SK-N-MC (cell line): Measurements from ENCODE around the gene HSP90AA1.
A peak's percentile ranks its signal among the peaks of the same experiment; 100 is the strongest.
"Not testable (repeated sequence)": the region's sequence is repeated elsewhere in the genome, so short reads cannot be mapped to it uniquely, and the experiment has no call there.

Experiments
- DNase-seq: peaks from one replicate; pipeline ENCODE4 v3.0.0-alpha.2; 2011; ENCODE audit warnings: low read depth, low spot score
- H3K27ac ChIP-seq: fragments of 200-600 bp; sonication (generic); 2 replicates; pipeline ENCODE4 v1.5.1; 2016; ENCODE audit warnings: mixed run types
- H3K36me3 ChIP-seq: fragments of 200-600 bp; sonication (generic); 2 replicates; pipeline ENCODE4 v1.6.1; 2017; ENCODE audit warnings: antibody characterized with exemption, low read length, mixed read lengths; ENCODE audit not compliant: insufficient read depth
- H3K4me3 ChIP-seq: fragments of 200-600 bp; sonication (generic); 2 replicates; pipeline ENCODE4 v1.5.1; 2016
- H3K9ac ChIP-seq: fragments of 200-600 bp; sonication (generic); 2 replicates; pipeline ENCODE4 v1.8.0; 2017; ENCODE audit warnings: mixed run types, mixed read lengths; ENCODE audit not compliant: insufficient read length
- H3K9me3 ChIP-seq: fragments of 200-600 bp; sonication (generic); 2 replicates; pipeline ENCODE4 v1.6.1; 2017; ENCODE audit warnings: low read depth, mild to moderate bottlenecking, antibody characterized with exemption, low read length, moderate library complexity, mixed read lengths
- EZH2 ChIP-seq: fragments of 200-600 bp; sonication (generic); IDR thresholded peaks from one replicate; pipeline ENCODE4 v1.6.1; 2017; ENCODE audit warnings: antibody characterized with exemption
- FOXP2 ChIP-seq: optimal IDR thresholded peaks from 2 replicates; pipeline ENCODE3; 2011; ENCODE audit warnings: mild to moderate bottlenecking, moderate library complexity; ENCODE audit not compliant: insufficient read depth; ENCODE audit errors: extremely low read length, control extremely low read depth
- POLR2AphosphoS5 ChIP-seq: IDR thresholded peaks from 2 replicates; pipeline ENCODE4 v1.6.1; 2012; ENCODE audit warnings: mild to moderate bottlenecking, low read depth, low read length, borderline replicate concordance

The HSP90AA1 gene

DNA sequence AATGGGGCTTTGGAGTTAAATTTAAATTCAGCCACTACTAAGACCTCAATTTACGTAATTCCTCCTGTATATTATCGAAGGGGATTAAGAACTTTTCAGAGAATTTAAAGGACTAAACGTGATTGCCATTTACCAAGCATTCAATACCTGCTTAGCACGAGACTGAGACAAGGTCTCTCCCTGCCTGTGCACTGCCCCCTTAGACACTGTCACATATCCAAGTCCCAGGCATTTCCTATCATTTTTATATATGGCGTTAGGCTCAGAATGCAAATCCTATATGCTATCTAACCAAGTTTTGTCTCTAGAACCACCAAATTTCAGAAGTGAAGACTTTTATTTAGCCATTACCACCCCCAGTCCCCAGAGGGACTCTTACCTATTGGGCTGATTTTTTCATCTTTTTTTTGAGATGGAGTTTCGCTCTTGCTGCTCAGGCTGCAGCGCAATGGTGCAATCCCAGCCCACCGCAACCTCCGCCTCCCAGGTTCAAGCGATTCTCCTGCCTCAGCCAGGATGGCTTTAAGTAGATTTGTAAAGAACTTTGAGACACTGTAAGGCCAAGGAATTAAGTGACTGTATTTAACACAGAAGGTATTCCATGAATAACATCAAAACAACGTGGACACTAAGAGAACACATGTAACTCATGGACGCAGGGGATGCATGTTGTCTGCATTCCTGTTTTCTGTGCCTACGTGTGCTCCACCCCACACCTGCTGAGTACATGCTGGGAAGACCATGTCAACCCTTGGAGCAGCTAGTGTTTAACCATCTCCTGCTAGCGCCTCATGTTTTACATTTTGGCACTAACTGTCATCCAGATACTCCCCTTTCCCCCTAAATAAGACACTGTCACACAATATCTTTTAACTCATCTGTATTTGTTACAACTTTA is 6.4 kb downstream of the HSP90AA1 start:
- no peak for DNase-seq
- H3K9ac ChIP-seq = no peak overlapping the region
- H3K4me3 ChIP-seq = no peak overlapping the region
- TF ChIP-seq POLR2AphosphoS5 = 0 out of 2 replicates have a peak, but pooled peaks have one; percentile 17
- TF ChIP-seq FOXP2 = no peak
- H3K27ac ChIP-seq = peak overlapping the region; percentile 74
- H3K9me3 ChIP-seq = no peaks in the 10 kb centered on the region
- peaks cover 71% of the 10 kb centered on the region for H3K36me3 ChIP-seq

- TF ChIP-seq POLR2AphosphoS5 (no peak), EZH2 (no peak), FOXP2 (no peak)
- no peak overlapping the region for H3K4me3 ChIP-seq
- peaks cover 63% of the 10 kb centered on the region for H3K36me3 ChIP-seq
Observed at GRCh38 chr14:102079700-102079979, 7.2 kb downstream of the HSP90AA1 start.

GRCh38 chr14:102078831-102079699 is 7.8 kb downstream of the HSP90AA1 start:
- H3K9ac ChIP-seq = no peak overlapping the region
- peaks cover 58% of the 10 kb centered on the region for H3K36me3 ChIP-seq
- no peak overlapping the region for H3K4me3 ChIP-seq
- H3K27ac ChIP-seq = peak overlapping the region; percentile 74
- H3K9me3 ChIP-seq = no peaks in the 10 kb centered on the region
- no peak for DNase-seq
- TF ChIP-seq POLR2AphosphoS5 = peak; percentile 25; the same call in 1 of the 2 replicates
- TF ChIP-seq FOXP2 = no peak

More at GRCh38 chr14:102079700-102079979, 7.2 kb downstream of the HSP90AA1 start:
- Histone ChIP-seq H3K9me3 (no peaks in the 10 kb centered on the region), H3K27ac (peak overlapping the region; percentile 74), H3K9ac (no peak overlapping the region)
- DNase-seq = no peak

DNA sequence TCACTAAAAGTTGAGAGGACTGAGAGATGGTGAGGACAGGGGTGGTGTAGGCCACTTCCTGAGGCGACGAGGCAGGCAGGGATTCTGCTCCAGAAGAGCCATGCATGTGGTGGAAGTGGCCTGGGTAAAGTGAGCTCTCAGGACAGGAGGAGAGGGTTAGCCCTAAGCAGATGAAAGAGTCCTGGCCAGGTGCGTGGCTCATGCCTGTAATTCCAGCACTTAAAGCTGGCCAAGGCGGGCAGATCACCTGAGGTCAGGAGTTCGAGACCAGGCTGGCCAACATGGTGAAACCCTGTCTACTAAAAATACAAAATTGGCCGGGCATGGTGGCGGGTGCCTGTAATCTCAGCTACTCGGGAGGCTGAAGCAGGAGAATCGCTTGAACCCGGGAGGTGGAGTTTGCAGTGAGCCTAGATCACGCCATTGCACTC is 8.5 kb downstream of the HSP90AA1 start:
- not testable (repeated sequence) for H3K9me3 ChIP-seq, H3K9ac ChIP-seq, DNase-seq, H3K4me3 ChIP-seq
- Histone ChIP-seq H3K36me3 (peaks cover 51% of the 10 kb centered on the region), H3K27ac (peak overlapping the region; percentile 42; the same call in 1 of the 2 replicates)

DNA sequence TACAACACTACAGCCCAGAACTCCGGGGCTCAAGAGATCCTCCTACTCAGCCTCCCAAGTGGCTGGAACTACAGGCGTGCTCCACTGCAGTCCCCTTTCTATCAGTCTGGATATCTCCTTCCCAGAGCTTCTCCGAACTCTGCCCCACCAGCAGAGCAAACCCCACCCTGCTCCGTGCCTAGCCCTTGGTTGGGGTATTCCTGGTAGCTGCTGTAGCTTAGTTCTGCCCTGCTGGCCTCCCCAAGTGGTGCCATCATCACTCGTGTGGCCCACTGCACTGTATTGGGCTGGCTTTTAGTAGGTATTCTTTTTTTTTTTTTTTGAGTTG is 9.5 kb downstream of the HSP90AA1 start:
- Histone ChIP-seq H3K4me3 (no peak overlapping the region), H3K27ac (peak overlapping the region; percentile 31; the same call in 1 of the 2 replicates), H3K9me3 (no peaks in the 10 kb centered on the region), H3K36me3 (peaks cover 40% of the 10 kb centered on the region), H3K9ac (no peak overlapping the region)
- DNase-seq = no peak
- TF ChIP-seq FOXP2 (no peak), POLR2AphosphoS5 (peak; percentile 30; the same call in 1 of the 2 replicates)

DNA sequence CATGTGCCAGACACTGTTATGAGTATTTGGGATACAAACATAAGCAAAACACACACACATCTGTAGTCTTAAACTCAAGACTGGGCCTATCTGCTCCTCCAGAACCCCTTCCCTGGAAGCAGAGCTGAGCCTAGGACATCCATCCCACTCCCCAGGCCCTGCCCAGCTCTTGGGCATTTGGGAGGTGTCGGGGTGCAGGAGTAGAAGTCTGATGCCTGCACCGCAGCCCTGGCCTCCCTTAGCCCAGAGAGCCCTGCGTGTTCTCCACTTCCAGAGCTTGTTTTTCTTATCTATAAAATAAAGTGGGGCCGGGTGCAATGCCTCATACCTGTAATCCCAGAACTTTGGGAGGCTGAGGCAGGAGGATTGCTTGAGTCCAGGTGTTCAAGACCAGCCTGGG is 11.7 kb downstream of the HSP90AA1 start:
- H3K9ac ChIP-seq = no peak overlapping the region
- no peak overlapping the region; the same call in 1 of the 2 replicates for H3K27ac ChIP-seq
- peaks cover 19% of the 10 kb centered on the region for H3K36me3 ChIP-seq
- H3K9me3 ChIP-seq = no peaks in the 10 kb centered on the region
- DNase-seq = no peak
- TF ChIP-seq FOXP2 (no peak), POLR2AphosphoS5 (no peak), EZH2 (no peak)
- no peak overlapping the region for H3K4me3 ChIP-seq

- H3K9me3 ChIP-seq = no peaks in the 10 kb centered on the region
- DNase-seq = no peak
- no peak for TF ChIP-seq POLR2AphosphoS5
- TF ChIP-seq FOXP2 = no peak
- TF ChIP-seq EZH2 = no peak
- H3K36me3 ChIP-seq = peaks cover 12% of the 10 kb centered on the region
- no peak overlapping the region for H3K9ac ChIP-seq
- H3K27ac ChIP-seq = no peak overlapping the region
- no peak overlapping the region for H3K4me3 ChIP-seq
Observed at GRCh38 chr14:102074415-102074964, 12.4 kb downstream of the HSP90AA1 start.

DNA sequence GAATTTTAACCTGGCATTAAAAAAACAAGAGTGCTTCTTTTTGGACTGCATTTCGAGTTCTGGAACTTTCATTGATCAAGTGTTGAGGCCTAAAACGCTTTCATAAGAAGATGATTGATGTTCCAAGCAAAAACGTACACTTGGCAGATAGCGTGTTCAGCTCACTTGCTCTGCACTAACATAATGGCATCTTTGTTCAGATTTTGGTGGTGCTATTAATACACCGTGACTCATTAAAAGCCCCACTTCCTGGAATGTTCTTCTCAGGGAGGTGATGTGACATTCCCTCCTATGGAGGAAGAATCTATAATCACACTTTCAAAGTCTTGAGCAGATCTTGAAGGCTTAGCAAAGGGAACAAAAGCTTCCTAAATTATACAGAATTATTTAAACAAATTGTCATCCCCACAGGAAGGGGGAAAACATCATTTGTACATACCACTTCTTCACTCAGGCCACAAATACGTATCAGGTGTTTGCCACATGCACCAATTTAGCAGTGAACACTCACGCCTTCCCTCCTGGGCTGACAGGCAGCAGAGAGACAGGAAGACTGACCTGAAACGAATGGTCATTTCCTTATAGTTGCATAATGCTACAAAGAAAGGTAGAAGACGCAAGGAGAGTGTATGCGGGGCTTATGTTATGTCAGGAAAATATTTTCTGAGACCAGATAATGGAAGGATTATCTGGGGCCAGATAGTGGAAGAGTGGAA is 15.4 kb downstream of the HSP90AA1 start:
- no peak for DNase-seq
- no peak overlapping the region for H3K9ac ChIP-seq
- no peak for TF ChIP-seq FOXP2
- TF ChIP-seq POLR2AphosphoS5 = no peak
- no peak for TF ChIP-seq EZH2
- H3K36me3 ChIP-seq = no peaks in the 10 kb centered on the region
- H3K4me3 ChIP-seq = no peak overlapping the region
- peak overlapping the region; percentile 68 for H3K27ac ChIP-seq
- H3K9me3 ChIP-seq = no peaks in the 10 kb centered on the region
